Cerebellar cortex (tissue), 1 donor: ENCODE results near the gene SLU7.

Experiments used
- DNase-seq: peaks from one replicate; pipeline ENCODE4 v3.0.0-alpha.2; 2015; ENCODE audit warnings: low spot score

Gene SLU7

DNA sequence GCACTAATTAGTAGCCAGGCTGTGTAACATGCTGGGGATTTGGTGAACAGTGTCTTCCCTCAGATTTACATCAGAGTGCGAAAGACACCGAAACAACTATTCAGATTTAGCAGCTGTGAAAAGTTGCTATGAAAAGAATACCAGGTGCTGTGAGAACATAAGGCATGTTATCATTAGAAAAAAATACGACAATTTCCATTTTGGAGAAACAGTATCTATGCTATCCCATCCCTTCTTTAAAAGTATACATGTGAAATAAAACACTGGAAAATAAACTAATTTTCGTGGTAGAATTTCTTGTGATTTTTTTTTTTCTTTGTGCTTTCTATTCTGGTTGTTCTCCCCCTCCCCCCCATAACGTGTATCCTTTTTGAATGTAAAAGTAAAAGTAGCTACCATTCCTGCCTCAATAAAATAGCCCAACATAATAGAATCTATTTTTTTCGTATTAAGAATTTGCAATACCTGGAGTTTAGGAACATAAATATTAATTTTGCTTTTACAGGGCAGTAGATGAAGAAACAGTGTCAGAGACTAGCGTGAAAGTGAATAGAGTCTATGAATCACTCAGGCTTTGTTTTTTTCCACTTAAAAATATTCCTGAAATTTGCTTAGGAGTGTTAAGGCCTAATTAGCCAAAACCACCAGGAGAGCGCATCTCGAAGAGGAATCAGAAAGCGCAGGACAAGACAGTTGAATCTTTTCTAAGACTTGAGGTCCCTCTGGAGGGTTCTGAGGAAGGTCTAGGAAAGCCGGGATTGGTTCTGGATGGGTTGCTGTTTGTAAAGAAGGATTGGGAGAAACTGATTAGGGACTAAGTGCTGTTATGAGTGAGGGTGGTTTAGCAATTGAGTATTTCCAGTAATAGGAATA is 813 bp upstream of the SLU7 start:
- DNase-seq: no peak

DNA sequence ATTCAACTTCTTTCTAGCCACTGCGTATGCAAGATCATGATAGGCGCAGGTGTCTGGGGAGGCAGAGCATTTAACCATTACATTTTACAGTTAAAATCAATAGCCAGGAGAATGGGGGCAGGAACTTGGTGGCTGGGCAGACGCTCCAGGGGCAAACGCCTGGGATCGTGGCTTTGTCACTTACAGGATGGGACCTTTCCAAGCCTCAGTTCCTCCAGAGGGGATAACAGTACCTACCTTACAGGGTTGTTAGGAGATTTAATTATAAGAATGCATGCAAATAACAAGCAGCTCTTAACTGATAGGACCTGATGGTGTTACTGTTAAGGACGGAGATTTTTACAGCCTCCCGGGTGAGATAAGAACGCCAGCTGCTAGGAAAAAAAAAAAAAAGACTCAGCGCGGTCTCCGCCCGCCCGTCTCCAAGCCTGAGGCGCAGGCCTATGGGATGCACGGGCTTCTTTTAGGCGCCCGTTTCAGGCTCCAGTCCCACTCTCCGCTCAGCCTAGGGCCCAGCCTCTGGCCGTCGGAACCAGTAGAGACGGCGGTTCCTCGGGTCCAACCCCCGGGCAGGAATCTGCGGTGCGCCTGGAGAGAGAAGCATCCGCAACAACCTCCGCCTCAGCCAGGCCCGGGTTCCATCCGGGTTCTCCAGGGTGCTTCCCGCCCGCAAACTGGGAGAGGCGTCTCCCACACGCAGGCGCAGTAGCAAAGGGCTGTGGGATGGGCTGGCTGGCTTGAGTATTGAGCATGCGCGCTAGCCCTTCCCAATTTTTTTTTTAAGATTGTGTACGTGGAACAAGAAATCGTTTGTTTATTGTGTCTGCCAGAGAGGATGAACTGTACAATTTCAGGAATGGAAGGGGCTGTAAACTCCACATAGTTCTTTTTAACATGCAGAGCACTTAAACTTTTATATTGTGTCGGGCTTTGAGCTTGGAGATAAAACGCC is 19.2 kb downstream of the SLU7 start, which contains the start of gene FAM200C:
TSS of gene FAM200C (minus strand) at position 653 of the 952 bp plus-strand sequence. CDS start 4,564 bp downstream, outside the sequence.
- DNase-seq: peak; percentile 95

DNA sequence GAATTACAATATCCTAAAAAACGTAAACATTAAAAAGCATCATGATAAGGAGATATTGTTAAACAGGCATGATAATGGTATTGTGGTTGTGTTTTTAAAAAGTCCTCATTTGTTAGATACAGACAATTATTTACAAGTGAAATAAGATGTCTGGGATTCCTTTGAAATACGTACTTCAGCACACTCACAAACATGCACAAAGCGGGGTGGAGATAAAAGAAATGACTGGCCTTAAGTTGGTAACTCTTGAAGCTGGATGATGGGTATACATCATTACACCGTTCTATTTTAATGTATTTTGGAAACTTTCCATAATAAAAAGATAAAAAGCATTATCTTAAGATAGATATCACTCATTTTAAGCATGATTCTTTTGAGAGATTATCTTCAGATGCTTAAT is 20.1 kb downstream of the SLU7 start:
- DNase-seq: peak; percentile 9

DNA sequence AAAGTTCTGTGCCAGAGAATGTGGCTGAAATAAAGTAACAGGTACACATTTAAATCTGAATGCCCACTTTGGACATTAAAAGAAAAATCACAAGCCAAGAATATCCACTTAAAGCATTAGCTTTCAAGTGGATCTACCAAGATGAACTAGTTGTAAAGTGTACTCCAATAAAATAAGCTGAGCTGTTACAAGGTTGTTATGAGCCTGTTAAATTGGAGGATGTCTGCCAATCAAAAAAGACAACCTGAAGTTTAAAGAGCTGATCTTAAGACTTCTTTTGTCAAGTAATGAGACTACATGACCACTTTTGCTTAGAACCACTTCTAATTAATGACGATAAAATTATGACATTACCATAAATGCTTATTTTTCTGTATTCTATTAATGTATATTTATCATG is 21.4 kb downstream of the SLU7 start:
- DNase-seq: no peak

DNA sequence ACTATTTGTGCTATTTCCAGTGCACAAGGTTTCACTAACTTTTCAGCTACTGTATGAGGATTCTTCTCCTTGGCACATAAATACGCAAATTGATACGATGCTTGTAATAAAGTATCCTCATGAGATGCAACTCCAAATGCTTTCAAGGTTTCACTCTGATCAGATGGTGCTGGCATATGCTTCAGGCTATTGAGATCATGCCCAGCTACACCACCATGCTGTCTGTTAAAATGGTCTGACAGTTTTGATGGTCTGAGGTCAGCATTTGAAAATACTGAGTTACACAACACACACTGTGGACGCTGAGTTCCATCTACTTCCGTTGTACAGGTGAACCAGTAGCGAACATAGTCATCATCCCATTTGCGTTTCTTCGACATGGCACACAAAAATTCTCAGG is 23.8 kb downstream of the SLU7 start:
- peak; percentile 58 for DNase-seq

DNA sequence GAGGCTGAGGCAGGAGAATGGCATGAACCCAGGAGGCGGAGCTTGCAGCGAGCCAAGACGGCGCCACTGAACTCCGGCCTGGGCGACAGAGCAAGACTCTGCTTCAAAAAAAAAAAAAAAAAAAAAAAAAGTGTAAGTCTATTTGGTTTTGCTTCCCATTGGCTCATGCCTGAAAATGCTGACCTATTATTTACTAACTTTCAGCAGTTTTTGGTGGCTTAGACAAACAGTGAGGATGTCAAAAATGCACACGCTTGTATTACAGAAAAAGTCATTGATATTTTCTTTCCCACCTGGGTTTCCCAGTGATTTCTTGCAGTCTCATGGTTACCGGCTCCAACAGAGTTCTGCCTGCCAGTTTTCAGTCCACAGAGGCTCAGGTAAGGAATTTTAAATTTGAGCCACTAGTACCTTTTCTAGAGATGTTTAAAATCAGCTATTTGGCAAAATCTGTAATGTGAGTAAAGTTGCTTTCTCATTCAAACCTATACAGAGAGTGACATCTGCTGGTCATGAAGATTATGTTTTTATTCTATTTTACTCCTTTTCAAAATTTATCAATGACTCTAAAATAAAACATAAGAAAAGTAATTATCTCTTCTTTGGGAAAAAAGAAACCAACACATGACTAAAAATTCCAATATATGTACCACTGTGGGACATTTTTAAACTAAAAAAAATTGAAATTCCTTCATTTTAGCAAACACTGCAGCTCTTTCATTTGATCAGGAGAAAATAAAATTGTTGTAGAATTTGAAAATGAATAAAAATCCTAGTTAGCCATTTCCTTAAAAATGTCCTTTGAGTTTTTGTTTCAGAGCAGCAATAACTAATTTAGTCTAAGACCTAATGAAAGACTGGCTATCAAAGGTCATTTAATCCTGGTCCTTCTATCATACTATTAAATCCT is 27.8 kb downstream of the SLU7 start:
- peak; percentile 62 for DNase-seq

DNA sequence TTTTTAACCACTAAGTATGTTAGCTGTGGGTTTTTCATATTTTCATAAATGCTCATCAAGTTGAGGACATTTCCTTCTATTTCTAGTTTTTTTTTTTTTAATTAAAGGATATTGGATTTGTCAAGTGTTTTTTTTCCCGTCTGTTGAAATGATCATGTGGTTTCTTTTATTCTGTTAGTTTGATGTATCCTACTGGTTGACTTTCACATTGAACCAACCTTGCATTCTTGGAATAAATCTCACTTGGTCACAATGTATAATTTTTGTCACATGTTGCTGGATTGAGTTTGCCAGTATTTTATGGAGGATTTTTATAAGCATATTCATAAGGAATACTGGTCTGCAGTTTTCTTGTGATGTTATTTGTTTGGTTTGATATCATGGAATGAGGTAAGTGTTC is 31.4 kb downstream of the SLU7 start:
- no peak for DNase-seq

DNA sequence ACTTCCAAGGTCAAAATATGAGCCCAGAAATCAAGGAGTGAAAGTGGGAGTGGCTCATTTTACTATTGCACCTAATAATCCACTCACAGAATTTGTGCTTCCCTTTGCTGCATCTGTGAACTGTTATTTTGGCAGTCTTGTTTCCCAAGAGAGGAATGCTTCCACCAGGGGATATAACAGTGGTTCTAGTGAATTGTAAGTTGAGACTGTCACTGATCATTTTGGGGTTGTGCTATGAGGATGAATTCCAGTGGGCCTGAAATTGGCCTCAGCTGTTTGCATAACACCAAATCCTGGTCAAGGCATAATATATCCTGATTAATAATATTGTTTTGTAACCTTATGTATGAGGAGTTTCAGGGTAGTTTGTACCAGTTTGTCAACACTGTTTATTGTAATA is 33.4 kb downstream of the SLU7 start:
- no peak for DNase-seq

DNA sequence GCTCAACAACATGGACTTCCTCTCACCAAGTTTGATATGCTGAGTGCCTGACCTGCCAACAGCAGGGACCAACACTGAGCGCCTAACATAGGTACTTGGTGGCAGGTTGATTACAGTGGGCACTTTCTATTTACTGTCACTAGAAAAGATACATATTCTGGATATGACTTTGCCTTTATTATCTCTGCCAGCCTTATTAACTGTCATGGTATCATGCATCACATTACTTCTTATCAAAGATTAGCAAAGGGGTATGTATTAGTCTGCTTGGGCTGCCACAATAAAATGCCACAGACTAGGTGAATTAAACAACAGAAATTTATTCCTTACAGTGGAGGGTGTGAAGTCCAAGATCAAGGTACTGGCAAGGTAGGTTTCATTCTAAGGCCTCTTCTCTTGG is 34.2 kb downstream of the SLU7 start:
- DNase-seq: no peak

DNA sequence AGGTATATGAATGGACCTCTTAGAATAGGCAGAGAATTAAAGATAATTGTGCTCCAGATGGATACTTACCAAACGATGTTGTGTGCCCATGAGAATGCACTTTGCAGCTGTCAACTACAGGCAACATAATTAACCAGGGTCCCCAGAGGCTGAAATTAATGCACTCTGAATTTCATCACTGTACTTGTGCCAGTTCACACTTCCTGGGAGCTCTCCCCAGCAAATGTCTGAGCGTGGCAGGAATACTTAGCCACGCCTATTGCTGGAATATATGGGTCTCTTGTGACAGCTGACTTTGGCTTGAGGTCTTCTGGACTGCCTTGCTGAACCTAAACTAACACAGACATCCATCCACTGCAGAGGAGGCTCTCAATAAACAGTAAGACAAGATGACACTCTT is 36.5 kb downstream of the SLU7 start:
- no peak for DNase-seq

DNA sequence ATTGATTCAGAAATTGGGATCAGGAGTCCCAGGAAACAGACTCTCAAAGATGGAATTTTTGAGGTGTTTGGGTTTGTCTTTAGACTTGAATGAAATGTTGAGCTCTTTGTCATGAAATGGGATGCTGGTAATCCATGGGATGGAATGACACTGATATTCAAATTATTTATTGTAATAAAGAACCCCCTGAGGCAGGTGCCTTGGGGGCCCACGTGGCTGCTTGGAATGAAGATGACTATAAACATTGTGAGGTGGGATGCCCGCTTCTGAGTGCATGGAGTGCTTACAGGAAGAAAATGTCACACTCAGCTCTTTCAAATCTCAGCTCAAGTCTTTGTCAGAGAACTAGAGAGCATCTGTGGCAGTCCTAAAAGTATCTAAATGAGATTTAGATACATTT is 38.8 kb downstream of the SLU7 start:
- no peak for DNase-seq

DNA sequence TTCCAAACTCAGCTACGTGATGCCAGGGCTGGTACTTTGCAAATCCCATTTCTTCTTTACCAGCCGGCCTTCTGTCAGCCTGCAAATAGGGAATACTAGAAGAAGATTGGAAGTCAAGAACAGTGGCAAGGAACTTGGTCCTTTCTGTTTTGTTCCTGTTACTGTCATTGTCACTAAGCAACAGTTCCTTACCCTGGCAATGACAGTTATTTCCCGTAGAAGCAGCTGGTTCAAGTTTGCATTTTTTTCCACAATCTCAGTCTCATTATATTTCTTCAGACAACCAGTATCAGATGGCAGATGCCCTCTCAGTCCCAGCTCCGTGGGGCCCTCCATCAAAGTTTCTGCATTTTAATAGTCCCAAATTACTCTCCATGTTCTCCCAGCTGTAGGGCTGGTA is 39.4 kb downstream of the SLU7 start:
- no peak for DNase-seq

DNA sequence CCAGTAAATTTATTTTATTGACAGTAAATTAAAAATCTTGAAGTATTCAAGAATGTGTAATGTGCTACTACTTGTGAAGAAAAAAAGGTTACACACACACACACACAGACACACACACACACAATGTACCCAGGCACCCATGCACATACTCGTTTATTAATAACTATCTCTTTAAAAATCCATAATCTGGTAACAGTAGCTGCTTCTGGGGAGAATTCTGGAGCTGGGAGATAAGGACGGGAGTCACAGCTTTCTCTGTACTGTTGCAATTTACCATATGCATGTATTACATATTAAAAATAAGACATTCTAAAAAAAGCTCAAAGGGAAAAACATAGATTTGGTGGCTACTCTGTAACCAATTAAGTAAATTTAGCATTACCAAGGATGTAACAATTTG is 40.6 kb downstream of the SLU7 start:
- no peak for DNase-seq

DNA sequence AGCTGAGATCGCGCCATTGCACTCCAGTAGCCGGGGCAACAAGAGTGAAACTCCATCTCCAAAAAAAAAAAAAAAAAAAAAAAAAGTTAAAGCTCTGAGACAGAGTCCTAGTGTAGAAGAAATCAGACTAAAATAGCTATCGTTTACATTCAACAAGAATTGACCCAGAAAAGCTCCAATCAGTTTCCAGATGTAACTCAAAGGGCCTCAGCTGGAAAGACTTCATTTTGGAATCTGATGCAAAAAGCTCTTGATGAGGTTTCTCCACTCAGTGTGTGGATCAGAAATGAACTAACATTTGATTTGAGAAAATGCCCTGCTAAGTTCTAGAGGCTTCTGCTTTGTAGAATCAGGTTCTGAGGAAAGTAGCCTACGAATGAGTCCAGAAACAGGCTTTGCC is 41.2 kb downstream of the SLU7 start:
- DNase-seq: no peak

DNA sequence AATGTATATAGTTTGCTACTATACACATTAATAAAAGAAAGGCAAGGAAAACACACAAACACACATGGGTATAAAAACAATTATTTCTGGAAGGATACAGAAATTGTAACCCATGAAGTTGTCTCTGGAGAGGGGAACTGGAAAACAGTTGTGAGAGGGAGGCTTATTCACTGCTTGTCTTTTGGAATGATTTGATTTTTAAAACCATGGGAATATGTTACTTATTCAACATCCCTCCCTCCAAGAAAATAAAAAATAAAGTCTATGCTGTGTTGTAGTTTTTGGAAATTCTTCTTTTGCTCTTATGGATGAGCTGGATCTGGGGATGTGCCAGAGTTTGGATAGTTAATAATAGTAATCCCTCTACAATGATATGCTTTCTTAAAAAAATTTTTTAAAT is 42.5 kb downstream of the SLU7 start:
- DNase-seq: no peak

DNA sequence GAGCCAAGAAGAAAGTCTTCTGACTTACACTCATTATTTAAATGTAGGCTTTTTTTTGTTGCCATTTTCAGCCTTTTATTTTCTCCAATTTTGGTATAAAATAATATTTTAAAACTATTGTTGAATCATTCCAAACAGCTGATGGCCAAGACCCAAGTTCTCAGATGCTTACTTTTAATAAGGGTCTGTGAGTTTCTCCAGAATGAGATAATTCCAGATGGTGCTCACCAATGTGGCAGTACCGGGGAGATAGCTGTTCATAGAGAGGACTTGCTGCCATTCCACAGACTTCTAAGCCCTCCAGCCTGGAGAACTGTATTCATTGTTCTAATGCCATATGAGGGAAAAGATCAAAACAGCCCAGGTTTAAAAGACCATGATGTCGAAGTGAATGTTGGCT is 43.2 kb downstream of the SLU7 start:
- no peak for DNase-seq

DNA sequence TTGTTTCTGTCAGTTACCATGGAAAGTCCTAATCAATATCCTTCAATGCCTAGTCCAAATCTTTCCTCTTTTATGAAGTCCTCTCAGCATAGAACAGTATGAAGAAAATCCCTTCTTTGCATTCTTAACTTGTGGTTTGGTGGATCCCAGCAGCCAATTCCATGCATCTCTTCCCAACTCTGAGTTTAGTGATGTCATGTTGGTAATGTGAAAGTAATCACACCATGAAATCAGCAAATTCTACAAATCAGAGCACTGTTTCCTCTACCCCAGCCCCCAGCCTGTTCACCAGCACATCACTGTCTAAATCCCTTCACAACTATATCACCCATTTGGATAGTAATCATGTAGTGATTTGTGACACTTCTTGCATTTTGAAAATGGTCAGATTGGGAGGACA is 43.7 kb downstream of the SLU7 start:
- no peak for DNase-seq

DNA sequence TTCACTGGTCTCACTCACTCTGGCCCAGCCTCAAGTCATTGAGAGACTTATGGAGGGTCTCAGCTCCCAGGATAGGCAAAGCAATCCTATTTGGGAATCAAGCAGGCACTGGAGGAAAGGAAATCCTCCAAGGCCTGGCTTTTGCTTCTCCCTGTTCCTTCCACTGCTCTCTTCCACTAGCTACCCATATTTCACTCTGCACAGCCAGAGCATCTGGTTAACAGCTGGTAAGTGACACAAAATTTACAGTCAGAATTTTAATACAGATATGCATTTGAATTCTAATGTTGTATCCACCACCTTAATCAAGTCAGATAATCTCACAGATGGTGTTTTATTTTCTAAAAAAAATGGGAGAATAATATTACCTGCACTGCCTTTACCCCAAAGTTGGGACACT is 47.6 kb downstream of the SLU7 start:
- no peak for DNase-seq

DNA sequence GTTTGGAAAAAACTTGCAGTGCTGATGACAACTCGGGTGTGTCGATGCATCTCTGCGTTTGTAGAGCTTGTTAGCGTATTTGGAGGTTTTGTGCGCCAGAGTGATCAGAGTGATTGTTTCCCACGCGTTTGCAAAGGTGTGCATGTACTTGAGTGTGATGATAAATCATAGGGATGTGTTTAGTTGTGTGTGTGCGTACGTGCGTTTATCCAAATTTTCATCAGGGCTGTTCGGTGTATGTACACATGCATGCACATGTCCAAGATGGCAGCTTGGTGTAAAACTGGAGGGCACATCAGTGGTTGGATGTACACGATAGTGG is 48.2 kb downstream of the SLU7 start:
- DNase-seq: no peak

DNA sequence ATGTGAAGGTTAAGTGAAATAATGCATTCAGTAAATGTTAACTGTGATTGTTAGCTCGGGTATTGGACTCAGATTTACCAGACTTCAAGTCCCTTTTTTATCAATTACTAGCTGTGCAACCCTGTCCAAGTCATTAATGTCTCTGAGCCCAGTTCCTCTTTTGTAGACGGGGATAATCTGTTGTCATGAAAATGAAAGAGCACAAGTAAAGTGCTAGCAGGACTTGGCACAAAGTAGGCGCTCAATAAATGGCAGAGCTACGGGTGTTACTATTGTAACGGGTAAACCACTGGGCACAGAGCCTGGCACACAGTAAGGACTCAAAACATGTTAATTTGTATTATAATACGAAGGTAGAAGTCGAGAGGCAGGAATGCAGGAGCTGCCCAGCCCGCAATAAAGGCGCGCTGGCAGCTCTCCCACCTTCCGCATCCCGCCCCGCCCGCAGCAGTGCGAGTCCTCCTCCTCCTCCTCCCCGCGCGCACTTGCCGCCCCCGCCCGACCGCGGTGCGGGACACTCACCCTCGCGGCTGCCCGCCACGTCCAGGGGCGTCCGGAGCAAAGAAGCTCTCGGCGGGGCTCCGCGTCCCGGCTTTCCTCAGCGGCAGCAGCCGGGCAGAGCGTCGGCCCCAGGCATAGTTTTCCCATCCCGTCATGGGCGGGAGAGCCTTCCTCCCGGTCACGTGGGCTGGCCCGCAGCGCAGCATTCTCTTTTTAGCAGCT is 48.7 kb downstream of the SLU7 start, which contains the start of gene C1QTNF2:
TSS of gene C1QTNF2 (minus strand) at position 637 of the 723 bp plus-strand sequence. CDS start 15,615 bp downstream, outside the sequence.
- peak; percentile 55 for DNase-seq

DNA sequence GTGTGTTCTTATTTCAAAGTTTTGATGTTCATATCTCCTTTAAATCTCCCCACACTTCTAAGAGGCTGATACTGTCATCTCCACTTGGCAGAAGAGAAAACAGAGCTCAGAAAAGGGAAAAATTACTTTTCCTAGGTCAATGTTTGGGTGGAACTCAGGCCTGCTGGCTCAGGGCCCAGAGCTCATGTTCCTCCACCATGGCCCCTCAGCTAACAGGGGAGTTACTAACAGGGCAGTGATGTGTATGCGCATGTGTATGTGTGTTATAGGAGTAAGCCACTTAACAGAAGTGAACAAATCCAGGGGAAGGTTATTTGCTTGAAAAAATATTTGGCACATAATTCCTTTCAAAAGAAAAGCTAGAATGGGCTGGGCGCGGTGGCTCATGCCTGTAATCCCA is 51.0 kb downstream of the SLU7 start:
- no peak for DNase-seq
